ENCODE measurements around the gene IRF9. TPM values are rescaled to one million over a fixed set of nuclear protein-coding genes. Genes with fewer than 3 reads are reported as not detected.

IRF9 gene
- total and polyA plus RNA-seq, 2 of the 13 experiments (the other 11 are each of a cell fraction or from before 2014, with no cell fraction given) = 14.9 to 49.7 TPM

GRCh38 chr14:24138396-24139271 is 22.4 kb upstream of the IRF9 start (continued):
- TF ChIP-seq UBTF (CRISPR knock-in tag; IDR thresholded peaks at IDR 0.05) = peak; percentile 29; the same call in 1 of the 2 replicates
- no peak for TF ChIP-seq ZMYM4 (CRISPR knock-in tag; IDR thresholded peaks at IDR 0.05)
- TF ChIP-seq AHR (CRISPR knock-in tag; IDR thresholded peaks at IDR 0.05) = no peak
- TF ChIP-seq ZFY (CRISPR knock-in tag; IDR thresholded peaks at IDR 0.05) = peak; percentile 29; the same call in 1 of the 2 replicates
- TF ChIP-seq TAF15 (IDR thresholded peaks at IDR 0.05; ENCODE audit: low read depth, low read length, poor library complexity, severe bottlenecking) = no peak
- no peak for TF ChIP-seq JUN (CRISPR knock-in tag; IDR thresholded peaks at IDR 0.05)
- TF ChIP-seq KMT2A (CRISPR knock-in tag; IDR thresholded peaks at IDR 0.05) = peak; percentile 19; the same call in 1 of the 2 replicates
- no peak for TF ChIP-seq REPIN1 (CRISPR knock-in tag; IDR thresholded peaks at IDR 0.05; ENCODE audit: borderline replicate concordance, low read depth)
- no peak for TF ChIP-seq ZNF264 (CRISPR knock-in tag; IDR thresholded peaks at IDR 0.05)
- TF ChIP-seq HIC2 (CRISPR knock-in tag; IDR thresholded peaks at IDR 0.05; ENCODE audit: low read depth) = no peak
- TF ChIP-seq ZNF563 (CRISPR knock-in tag; IDR thresholded peaks at IDR 0.05) = no peak
- TF ChIP-seq CHCHD3 (CRISPR knock-in tag; IDR thresholded peaks at IDR 0.05) = no peak
- TF ChIP-seq DR1 (CRISPR knock-in tag; IDR thresholded peaks at IDR 0.05) = no peak
- no peak for TF ChIP-seq MED1 (CRISPR knock-in tag; IDR thresholded peaks at IDR 0.05)
- no peak; the same call in 1 of the 2 replicates for TF ChIP-seq ZFP41 (CRISPR knock-in tag; IDR thresholded peaks at IDR 0.05; ENCODE audit: borderline replicate concordance)
- TF ChIP-seq ZNF407 (CRISPR knock-in tag; IDR thresholded peaks at IDR 0.05; ENCODE audit: not compliant biosample characterization) = no peak

Measured in HepG2 (cell line).